22Rv1 (cell line): ENCODE measurements around the gene RPN2.

Experiments
- CTCF ChIP-seq: fragments of 450-650 bp; IDR thresholded peaks from 2 replicates; pipeline ENCODE4 v1.5.1; 2017; ENCODE audit warnings: mild to moderate bottlenecking
- ZFX ChIP-seq: fragments of 450-650 bp; IDR thresholded peaks from 2 replicates; pipeline ENCODE4 v1.6.1; 2017; ENCODE audit warnings: antibody characterized with exemption, borderline replicate concordance

- no peak for TF ChIP-seq CTCF
- TF ChIP-seq ZFX: no peak
Observed at GRCh38 chr20:37262505-37262904, 83.4 kb downstream of the RPN2 start.
